Calu3 (cell line): ENCODE data around the gene ZMYM1. TPM values are rescaled to one million over a fixed set of nuclear protein-coding genes. Genes with fewer than 3 reads are reported as not detected.

Source experiments
- Bru-seq: library from RNA; stranded (reverse); fragments of 400-500 nt; gene quantifications from one replicate; lab custom pipeline; 2021; lab: Mats Ljungman, UMichigan
- BruChase-seq, 2 experiments: library from RNA; stranded (reverse); fragments of 400-500 nt; gene quantifications; one replicate each; lab custom pipeline; 2021; lab: Mats Ljungman, UMichigan
- BruUV-seq: library from RNA; stranded (reverse); fragments of 400-500 nt; replicated peaks from 2 replicates; lab custom pipeline; 2021; lab: Mats Ljungman, UMichigan
- CTCF ChIA-PET: fragments of 300-600 bp; sonication (Branson Sonifier 250); formaldehyde crosslinking; loops from one replicate; lab custom pipeline; 2022; ENCODE audit warnings: antibody characterized with exemption; lab: Charles Lee
- DNase-seq: peaks from one replicate; pipeline ENCODE4 v3.0.0; 2022
- H3K27ac Mint-ChIP-seq: one replicate; pipeline ENCODE4 v1.8.0; 2022; ENCODE audit warnings: mixed read lengths; ENCODE audit not compliant: unreplicated experiment
- H3K27me3 Mint-ChIP-seq: one replicate; pipeline ENCODE4 v1.8.0; 2022; ENCODE audit warnings: mixed read lengths; ENCODE audit not compliant: unreplicated experiment
- H3K36me3 Mint-ChIP-seq: one replicate; pipeline ENCODE4 v1.8.0; 2022; ENCODE audit warnings: mild to moderate bottlenecking, moderate library complexity, mixed read lengths; ENCODE audit not compliant: insufficient read depth, unreplicated experiment
- H3K4me1 Mint-ChIP-seq: one replicate; pipeline ENCODE4 v1.8.0; 2022; ENCODE audit warnings: mild to moderate bottlenecking, low read depth, mixed read lengths; ENCODE audit not compliant: unreplicated experiment
- H3K4me3 Mint-ChIP-seq: one replicate; pipeline ENCODE4 v1.8.0; 2022; ENCODE audit warnings: mild to moderate bottlenecking, low read depth, moderate library complexity, mixed read lengths; ENCODE audit not compliant: unreplicated experiment
- H3K9me3 Mint-ChIP-seq: one replicate; pipeline ENCODE4 v1.8.0; 2022; ENCODE audit warnings: low read depth, mixed read lengths; ENCODE audit not compliant: unreplicated experiment
- CTCF ChIP-seq: fragments of 200-600 bp; IDR thresholded peaks from one replicate; pipeline ENCODE4 v1.8.0; 2022; ENCODE audit warnings: antibody characterized with exemption; ENCODE audit not compliant: unreplicated experiment
- intact Hi-C: fragments of 100-400 bp; cut with micrococcal nuclease; formaldehyde crosslinking; loops from one replicate; pipeline ENCODE4 v1.10.0; 2022; ENCODE audit not compliant: unreplicated experiment
- long read RNA-seq: library from polyadenylated mRNA; stranded (forward); transcript quantifications from one replicate; pipeline ENCODE4 v2.0.0, GENCODE V29; 2022
- total RNA-seq: library from RNA; stranded (reverse); gene quantifications from 2 replicates; pipeline ENCODE4 v1.2.3, GENCODE V29; 2022

ZMYM1 gene
- total RNA-seq (33.4 and 40.2 TPM in 2 replicates), Bru-seq, nascent RNA (percentile 68 among the genes with signal in this experiment), BruChase-seq, experiment 1, labeled RNA remaining after a 6-hour chase (percentile 75 among the genes with signal in this experiment), BruChase-seq, experiment 2, labeled RNA remaining after a 2-hour chase (percentile 85 among the genes with signal in this experiment)
- long read RNA-seq, full-length matches to known transcripts, result 3 of 10 reads
- long read RNA-seq, partial matches to known transcripts, result 1 of 10 reads
- long read RNA-seq, other reads (novel, unspliced or antisense), result 6 of 10 reads

- Mint-ChIP-seq H3K4me1 (peaks cover 14% of the 10 kb centered on the region), H3K36me3 (peaks cover 23% of the 10 kb centered on the region), H3K9me3 (no peaks in the 10 kb centered on the region), H3K27me3 (peaks cover 14% of the 10 kb centered on the region), H3K27ac (peak within 1 kb of the TSS; percentile 99), H3K4me3 (peak within 1 kb of the TSS; percentile 97)
- peak; percentile 85 for DNase-seq
- TSS peak; percentile 63 for BruUV-seq
- TF ChIP-seq CTCF, result no peak
- intact Hi-C loops, result loop anchor here (5.0 kb wide), 1 partner anchor 47 kb away; the partner anchor contains the start of gene ZMYM6
- CTCF ChIA-PET, result interaction anchor here (0.5 to 1.6 kb wide), 5 partner anchors 11 to 97 kb away, joined by 3 to 7 read pairs (median 3); no protein-coding TSS in a partner anchor
These were observed at the start of gene ZMYM1 for GRCh38 chr1:35079003-35079930. Gene ZMYM1 (plus strand): TSS chr1:35079385. CDS start chr1:35093988, 14,603 bp downstream.

- H3K9me3 Mint-ChIP-seq, result no peaks in the 10 kb centered on the region
- CTCF ChIA-PET, result interaction anchor here (0.6 kb wide), 1 partner anchor 59 kb away, joined by 4 read pairs; no protein-coding TSS in a partner anchor
These were observed 49.4 kb upstream of the ZMYM1 start for GRCh38 chr1:35029761-35030160.

GRCh38 chr1:35030338-35030737 lies 48.8 kb upstream of the ZMYM1 start:
- CTCF ChIA-PET, result interaction anchor here (0.6 kb wide), 1 partner anchor 59 kb away, joined by 4 read pairs; no protein-coding TSS in a partner anchor
- H3K27me3 Mint-ChIP-seq, result no peaks in the 10 kb centered on the region
- H3K36me3 Mint-ChIP-seq, result peaks cover 33% of the 10 kb centered on the region
- H3K27ac Mint-ChIP-seq, result peak overlapping the region; percentile 96
- H3K4me3 Mint-ChIP-seq, result peak overlapping the region; percentile 90
- no peaks in the 10 kb centered on the region for H3K9me3 Mint-ChIP-seq
- peaks cover 20% of the 10 kb centered on the region for H3K4me1 Mint-ChIP-seq
- intact Hi-C loops, result loop anchor here (5.0 kb wide), 1 partner anchor 47 kb away; the partner anchor contains the start of gene ZMYM1
- no peak for DNase-seq
- BruUV-seq, result no TSS peak
- no peak for TF ChIP-seq CTCF

More at GRCh38 chr1:35029761-35030160, 49.4 kb upstream of the ZMYM1 start:
- no peak for TF ChIP-seq CTCF
- Mint-ChIP-seq H3K36me3 (peaks cover 33% of the 10 kb centered on the region), H3K27me3 (no peaks in the 10 kb centered on the region), H3K4me3 (peak overlapping the region; percentile 90), H3K4me1 (peaks cover 20% of the 10 kb centered on the region), H3K27ac (no peak overlapping the region)
- no peak for DNase-seq
- BruUV-seq, result no TSS peak
- intact Hi-C loops, result loop anchor here (5.0 kb wide), 1 partner anchor 48 kb away; the partner anchor contains the start of gene ZMYM1
